Skin epidermis (tissue), 12 donors: ENCODE measurements around the gene WDR4.
A peak's percentile ranks its signal among the peaks of the same experiment; 100 is the strongest.
"Not testable (repeated sequence)": the region's sequence is repeated elsewhere in the genome, so short reads cannot be mapped to it uniquely, and the experiment has no call there.

Experiments
- H3K27ac ChIP-seq, 21 experiments: fragments of 200-600 bp; sonication (generic) in 11 of 21; one replicate each; pipeline ENCODE4 v1.5.0; 2020; ENCODE audit warnings: mild to moderate bottlenecking in 3 of 21, inconsistent platforms in 2 of 21, moderate library complexity in 2 of 21
- H3K4me3 ChIP-seq, 7 experiments: fragments of 200-600 bp; sonication (generic) in 2 of 7; one replicate each; pipeline ENCODE4 v1.5.0; 2020; ENCODE audit warnings: inconsistent platforms in 2 of 7, mild to moderate bottlenecking in 2 of 7, moderate library complexity in 1 of 7

Gene WDR4

DNA sequence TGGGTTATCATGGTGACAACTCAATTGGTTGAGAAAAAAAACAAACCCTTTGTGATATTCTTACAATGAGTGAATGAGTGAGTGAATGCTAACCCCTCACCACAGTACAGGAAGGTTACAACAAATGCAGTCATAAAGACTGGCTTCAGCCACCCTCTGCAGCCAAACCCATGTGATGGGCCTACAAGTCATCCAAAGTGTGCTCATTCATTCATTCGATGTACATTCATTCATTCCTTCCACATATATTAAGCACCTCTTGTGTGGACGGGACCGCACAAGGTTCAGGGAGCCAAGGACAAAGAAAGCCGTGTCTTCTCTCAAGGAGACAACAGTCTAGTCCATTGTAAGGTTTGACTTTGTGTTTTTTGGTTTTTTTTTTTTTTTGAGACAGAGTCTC is 49.4 kb downstream of the WDR4 start:
- no peak overlapping the region for H3K27ac ChIP-seq

DNA sequence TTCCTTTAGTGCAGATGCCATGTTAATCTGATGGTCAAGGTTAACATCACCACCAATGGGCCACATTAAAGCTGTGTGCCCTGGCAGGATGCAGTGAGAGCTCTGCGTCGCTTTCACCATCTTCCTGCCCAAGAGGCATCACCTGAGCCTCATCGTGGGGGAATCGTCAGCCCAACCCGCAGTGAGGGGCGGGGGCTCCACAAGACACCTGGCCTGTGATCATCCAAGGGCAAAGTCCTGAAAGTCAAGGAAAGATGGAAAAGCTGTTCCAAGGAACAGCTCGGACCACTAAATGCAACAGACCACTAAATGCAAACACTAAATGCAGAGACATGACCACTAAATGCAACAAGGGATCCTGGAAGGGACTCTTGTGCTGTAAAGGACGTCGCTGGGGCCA is 49.9 kb downstream of the WDR4 start:
- H3K4me3 ChIP-seq = no peak overlapping the region
- H3K27ac ChIP-seq = no peak overlapping the region

More for the DNA sequence above, 49.4 kb downstream of the WDR4 start:
- H3K4me3 ChIP-seq = no peak overlapping the region

DNA sequence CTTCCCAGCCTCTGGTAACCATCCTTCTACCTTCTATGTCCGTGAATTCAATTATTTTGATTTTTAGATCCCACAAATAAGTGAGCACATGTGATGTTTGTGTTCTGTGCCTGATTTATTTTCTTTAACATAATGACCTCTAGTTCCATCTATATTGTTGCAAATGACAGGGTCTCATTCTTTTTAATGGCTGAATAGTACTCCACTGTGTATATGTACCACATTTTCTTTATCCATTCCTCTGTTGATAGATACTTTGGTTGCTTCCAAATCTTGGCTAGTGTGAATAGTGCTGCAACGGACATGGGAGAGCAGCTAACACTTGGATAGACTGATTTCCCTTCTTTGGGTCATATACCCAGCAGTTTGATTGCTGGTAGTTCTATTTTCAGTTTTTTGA is 51.8 kb downstream of the WDR4 start:
- no peak overlapping the region for H3K27ac ChIP-seq
- no peak overlapping the region for H3K4me3 ChIP-seq

DNA sequence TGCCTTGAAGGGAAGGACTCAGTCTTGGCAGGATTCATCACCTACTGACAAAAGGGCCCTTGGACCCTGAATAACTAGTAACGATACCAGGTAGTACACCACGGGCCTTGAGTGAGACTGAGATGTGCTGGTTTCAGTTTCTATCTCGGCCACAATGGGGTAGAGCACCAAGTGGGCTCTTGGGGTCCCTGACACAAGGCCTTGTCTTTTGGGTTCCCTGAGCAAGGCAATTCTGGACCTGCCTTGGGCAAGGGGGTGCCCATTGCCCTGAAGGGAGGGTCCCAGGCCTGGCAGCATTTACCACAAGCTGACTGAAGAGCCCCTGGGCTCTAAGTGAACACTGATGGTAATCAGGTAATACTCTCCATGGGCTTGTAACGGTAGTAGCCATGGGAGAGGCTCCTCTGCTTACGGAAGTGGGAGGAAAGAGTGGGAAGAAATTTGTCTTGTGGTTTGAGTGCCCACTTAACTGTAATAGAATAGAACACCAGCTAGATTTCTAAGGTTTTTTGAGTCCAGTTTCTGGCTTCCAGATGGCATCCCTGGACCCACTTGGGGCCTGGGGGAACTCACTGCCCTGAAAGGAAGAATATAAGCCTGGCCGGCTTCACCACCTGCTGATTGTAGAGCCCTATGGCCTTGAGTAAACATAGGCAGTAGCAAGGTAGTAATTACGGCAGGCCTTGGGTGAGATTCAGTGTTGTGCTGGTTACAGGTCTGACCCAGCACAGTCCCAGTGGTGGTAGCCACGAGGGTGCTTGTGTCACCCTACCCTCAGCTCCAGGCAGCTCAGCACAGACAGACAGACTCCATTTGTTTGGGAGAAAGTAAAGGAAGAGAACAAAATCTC is 58.5 kb downstream of the WDR4 start:
- Histone ChIP-seq H3K4me3 (no peak overlapping the region), H3K27ac (no peak overlapping the region)

DNA sequence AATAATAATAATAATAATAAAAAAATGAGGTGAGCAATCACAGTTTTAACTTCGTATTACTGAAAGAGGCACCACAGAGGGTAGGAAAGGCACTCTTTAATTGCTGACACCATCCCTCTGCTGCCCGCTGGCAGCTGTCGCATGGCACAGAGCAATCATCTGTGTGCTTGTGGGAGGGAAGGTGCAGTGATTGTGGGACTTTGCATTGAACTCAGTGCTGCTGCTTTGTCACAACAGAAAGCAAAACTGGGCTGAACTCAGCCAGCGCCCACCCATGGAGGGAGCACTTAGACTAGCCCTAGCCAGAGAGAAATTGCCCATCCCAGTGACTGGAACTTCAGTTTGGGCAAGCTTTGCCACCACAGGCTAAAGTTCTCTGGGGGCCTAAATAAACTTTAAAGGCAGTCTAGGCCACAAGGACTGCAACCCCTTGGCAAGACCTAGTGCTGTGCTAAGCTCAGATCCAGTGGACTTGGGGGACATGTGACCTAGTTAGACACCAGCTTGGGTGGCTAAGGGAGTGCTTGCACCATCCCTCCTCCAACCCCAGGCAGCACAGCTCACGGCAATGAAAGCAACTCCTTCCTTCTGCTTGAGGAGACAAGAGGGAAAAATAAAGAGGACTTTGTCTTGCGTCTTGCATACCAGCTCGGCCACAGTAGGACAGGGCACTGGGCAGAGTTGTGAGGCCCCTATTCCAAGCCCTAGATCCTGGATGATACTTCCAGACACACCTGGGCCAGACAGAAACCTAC is 59.3 kb downstream of the WDR4 start:
- H3K27ac ChIP-seq = no peak overlapping the region
- no peak overlapping the region for H3K4me3 ChIP-seq

DNA sequence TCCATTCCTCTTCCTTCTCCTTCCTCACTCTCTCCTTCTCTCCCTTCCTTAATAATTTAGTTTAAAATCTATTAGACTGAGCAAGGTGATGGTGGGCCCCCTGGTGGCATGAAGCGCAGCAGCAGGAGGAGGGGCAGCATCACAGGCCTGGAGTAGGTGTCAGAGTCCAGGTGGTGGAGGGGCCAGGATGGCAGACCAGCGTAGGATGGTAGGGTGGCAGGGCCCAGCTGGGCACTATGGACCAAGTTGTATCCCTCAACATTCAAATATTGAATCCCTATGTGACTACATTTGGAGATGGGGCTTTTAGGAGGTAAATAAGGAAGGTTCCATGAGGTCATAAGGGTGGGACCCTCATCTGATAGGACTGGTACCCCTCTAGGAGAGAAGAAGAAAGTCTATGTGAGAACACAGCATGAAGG is 61.0 kb downstream of the WDR4 start:
- H3K27ac ChIP-seq = no peak overlapping the region
- H3K4me3 ChIP-seq = no peak overlapping the region

DNA sequence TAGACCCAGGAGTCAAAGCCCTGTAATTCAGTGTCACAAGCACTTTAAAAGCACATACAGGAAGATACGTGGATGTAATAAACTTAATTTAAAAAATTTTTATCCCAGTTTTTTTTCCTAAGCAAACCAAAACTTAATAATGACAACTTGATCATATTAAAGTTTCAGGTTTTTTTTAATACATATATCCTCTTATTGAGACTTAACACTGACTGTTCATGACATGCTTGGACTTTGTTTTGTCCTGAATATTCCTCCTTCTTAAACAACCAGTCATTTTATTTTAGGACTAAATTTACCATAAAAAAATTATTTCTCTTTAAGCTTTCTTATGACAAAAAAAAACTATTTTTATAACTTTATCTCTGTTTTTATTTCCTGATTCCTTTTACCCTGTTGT is 64.1 kb downstream of the WDR4 start:
- H3K27ac ChIP-seq = no peak overlapping the region
- H3K4me3 ChIP-seq = no peak overlapping the region

DNA sequence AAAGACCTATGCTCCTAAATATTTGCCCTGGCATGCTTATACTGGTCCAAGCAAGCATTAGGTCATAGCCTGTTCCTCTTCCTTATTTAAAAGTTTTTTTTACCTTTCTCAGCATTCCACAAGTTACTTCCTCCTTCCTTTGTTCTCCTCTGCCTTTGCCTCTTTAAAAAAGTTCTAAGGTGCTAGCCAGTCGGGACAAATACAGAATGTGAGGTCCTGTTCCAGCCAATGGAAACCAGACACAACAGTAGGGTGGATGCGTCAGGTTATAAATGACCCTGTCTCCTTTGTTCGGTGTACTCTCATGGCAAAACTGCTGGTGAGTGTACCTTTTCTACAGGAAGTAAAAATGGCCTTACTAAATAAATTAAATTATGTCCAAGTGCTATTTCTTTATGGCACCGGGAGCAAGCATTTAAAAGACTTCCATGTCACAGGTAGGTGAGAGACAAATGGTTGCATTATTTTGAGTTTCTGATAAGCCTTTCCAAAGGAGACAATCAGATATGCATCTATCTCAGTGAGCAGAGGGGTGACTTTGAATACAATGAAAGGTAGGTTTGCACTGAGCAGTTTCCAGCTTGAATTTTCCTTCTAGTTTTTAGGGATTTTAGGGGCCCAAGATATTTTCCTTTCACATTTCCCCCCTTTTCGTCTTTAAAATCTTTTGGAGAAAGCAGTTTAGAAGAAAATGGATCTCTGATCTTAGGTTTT is 66.7 kb downstream of the WDR4 start:
- peak overlapping the region in 10 of 21 experiments; percentile 6 to 63 (median 28) for H3K27ac ChIP-seq
- peak overlapping the region in 1 of 7 experiments; percentile 15 for H3K4me3 ChIP-seq

DNA sequence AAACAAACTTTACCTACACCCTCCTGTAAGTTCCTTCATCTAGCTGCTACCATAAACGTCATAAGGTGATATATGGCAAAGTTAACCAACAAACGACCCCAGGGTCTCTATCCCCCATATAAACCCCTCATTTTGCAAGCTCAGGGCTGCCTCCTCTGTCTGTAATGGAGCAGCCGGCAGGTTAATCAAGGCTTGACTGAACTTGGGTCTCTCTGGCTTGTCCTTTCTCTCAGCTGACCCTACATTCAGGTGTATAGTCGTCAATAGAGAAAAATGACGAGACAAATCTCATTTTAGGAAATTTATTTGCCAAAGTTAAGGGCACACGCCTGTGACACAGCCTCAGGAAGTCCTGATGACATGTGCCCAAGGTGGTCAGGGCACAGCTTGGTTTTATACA is 67.4 kb downstream of the WDR4 start:
- Histone ChIP-seq H3K4me3 (no peak overlapping the region), H3K27ac (peak overlapping the region in 8 of 21 experiments; percentile 2 to 63 (median 32))

DNA sequence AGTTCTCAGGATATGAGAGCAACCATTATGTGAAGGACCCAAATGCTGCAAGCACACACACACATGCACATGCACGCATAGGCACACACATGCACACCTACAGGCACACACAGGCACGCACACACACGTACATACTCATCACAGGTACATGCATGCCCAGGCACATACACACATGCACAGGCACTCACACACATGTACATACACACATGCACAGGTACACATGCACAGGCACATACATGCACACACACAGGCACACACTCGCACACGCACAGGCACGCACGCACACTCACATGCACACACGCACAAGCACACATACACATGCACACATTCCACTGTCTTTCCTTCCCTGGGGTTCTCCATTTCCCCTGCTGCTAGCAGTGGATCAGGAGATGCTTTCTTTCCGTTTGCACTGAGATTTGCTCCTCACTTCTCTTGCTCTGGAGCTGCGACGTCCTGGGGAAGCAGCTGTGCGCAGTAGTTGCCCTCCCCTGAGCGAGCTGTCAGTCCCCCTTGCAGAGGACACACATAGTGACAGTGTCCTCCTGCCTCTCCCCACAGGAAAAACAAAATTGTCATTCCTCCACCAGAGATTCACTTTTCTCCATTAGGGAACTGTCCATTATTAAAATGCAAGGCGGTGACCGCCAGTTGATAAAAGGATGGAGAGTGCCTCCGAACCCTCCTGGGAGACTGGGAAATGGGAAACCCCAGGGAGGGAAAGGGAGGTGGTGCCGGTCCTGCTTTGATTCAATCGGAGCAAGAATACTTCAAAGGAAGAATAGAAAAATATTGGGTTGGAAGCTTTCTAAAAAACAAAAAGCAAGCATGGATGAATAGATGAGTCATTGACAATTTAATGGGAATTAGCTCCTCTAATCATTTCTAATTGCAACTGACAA is 69.5 kb downstream of the WDR4 start:
- Histone ChIP-seq H3K4me3 (no peak overlapping the region), H3K27ac (no peak overlapping the region)

DNA sequence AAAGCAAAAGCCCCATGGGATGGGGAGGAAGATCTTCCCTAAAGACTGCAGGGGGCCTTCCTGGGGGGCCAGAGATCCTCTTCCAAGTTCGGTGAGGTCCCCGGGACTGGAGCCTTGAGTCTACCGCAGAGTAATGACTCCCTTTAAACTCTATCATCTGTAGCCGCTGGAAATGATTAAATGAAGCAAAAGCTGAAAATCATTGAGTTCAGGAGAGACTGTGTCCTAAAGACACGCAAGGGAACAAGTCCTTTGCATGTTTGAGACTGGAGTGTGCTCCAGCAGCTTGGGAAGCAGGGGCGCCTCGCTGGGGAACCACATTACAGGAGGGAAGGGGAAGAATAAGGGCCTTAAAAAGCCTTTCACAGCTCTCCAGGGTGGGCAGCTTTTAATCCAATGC is 70.2 kb downstream of the WDR4 start:
- H3K4me3 ChIP-seq = no peak overlapping the region

DNA sequence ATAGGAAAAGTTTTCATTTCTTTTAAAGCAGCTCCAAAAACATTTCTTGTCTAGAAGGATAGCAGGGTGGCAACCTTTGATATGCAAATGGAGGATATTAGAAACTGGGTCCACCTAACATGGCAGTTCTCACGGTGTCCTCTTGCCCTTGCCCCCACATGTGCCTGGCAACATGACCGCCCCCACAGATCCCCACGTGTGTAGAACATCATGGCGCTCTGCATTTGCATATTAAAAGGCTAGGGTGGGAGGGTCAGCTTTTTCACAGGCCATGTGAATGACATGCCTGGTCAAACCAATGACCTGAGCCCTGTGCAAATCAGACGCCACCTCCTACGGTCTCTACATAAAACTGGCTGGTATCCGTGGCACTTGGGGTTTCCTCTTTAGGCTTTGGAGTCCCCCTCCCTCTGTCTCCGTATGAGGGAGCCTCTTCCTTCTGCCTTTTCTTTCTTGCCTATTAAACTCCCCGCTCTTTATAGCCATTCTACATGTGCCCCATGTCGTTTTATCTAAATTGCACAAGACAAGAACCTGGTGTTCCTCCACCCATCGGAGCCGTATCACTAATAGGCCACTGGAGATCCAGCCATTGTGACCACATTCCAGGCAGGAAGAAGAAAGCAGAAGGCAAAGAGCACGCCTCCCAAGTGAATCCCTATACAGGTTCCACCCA is 71.3 kb downstream of the WDR4 start:
- H3K27ac ChIP-seq = no peak overlapping the region
- no peak overlapping the region for H3K4me3 ChIP-seq

More for the DNA sequence above, 70.2 kb downstream of the WDR4 start:
- H3K27ac ChIP-seq = no peak overlapping the region

DNA sequence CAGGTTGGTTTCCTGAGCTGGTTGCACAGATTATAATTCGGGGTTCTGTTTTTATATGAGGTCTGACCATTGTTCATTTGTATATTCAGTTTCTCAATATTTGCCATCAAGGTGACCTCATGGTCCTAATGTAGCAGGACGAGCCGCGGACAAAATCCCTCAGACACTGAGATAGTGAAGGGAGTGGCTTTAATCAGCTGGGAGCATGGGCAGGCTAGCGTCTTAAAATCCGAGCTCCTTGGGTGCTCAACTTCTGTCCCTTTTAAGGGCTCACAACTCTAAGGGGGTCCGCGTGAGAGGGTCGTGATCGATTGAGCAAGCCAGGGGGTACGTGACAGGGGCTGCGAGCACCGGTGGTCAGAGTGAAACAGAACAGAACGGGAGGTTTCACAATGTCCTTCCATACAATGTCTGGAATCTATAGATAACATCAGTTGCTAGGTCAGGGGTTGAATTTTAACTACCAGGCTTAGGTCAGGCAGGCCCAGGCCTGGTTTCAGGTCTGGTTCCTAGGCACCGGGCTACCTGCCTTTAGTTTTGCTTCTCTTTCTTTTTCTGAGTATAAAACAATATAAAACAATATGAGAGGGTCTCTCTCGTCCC is 71.9 kb downstream of the WDR4 start:
- H3K27ac ChIP-seq, H3K4me3 ChIP-seq: not testable (repeated sequence)

DNA sequence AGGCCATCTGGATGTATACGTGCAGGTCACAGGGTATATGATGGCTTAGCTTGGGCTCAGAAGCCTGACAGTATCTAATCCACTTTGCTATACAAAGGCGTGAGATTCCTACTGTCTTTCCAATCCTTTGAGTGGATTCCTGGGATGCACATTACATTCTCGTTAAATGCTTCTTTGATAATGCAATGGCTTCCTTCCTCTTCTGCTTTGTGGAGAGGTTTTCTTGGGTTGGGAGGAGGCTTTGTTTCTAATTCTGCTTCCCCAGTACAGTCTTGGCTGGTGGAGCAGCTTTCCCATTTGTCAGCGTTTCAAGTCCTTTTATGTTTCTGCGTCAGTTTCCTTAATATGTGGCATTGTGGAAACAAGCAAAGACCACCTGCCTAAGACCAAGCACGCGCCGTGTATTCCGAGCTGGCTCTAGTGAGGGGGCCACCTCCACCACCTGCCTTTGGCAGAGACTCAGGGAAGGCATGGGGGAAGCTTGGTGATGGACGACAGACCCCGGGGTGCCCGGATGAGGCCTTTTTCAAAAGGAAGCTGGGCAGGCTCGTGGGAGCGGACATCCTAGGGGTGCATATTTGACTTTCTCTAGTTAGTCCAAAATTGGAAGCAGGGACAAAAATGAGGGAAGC is 72.7 kb downstream of the WDR4 start:
- Histone ChIP-seq H3K4me3 (no peak overlapping the region), H3K27ac (no peak overlapping the region)

DNA sequence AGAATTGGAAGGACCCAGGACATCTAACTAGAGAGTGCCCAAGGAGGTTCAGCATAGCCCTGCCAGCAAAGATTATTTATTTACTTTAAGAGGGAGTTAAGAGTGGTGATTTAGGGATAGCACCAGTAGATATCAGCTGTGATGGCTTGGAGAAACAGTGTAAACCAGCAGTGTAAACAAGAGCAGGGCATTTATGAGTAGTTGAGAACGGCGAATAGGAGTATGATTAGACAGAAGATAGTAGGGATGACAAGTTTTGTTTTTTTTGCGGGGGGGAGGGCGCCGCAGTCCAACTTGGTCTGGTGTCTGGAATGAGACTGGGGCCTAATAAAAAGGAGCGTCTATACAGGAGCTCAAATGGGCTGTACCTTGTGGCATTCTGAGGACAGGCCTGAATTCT is 77.7 kb downstream of the WDR4 start:
- not testable (repeated sequence) for H3K4me3 ChIP-seq, H3K27ac ChIP-seq

DNA sequence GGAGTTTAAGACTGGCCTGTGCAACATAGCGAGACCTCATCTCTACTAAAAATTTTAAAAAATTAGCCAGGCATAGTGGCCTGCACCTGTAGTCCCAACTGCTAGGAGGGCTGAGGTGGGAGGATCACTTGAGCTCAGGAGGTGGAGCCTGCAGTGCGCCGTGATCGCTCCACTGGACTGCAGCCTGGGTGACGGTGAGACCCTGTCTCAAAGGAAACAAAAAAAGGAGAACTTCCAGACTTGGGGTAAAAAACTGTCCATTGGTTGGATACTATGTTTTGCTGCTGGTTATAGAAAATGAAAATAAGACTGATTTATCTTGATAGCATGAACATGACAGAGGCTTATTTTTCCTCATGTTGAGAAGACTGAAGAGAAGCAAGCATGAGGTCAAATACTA is 79.4 kb downstream of the WDR4 start:
- Histone ChIP-seq H3K4me3 (no peak overlapping the region), H3K27ac (no peak overlapping the region)

DNA sequence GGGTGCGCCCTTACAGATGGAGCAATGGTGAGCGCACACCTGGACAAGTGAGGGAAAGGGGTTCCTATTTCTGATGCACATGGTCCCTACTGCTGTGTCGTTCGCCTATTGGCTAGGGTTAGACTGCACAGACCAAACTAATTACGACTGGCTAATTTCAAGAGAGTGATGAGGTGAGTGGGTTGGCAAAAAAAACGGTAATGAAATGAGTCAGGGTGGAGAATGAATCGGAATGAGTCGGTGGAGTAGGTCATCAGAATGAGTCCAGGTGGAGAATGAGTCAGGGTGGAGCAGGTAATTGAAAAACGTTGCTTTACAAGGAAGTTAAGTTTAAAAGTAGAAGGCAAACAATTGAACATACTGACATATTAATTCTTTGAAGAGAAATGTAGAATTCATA is 79.8 kb downstream of the WDR4 start:
- no peak overlapping the region for H3K27ac ChIP-seq

More for the DNA sequence above, 79.8 kb downstream of the WDR4 start:
- H3K4me3 ChIP-seq = no peak overlapping the region
